HG03025 (cell line): ENCODE data around the gene ZNF860.

Source experiments
- ATAC-seq: cut with Tn5 transposase; IDR thresholded peaks from one replicate; pipeline ENCODE4 v1.9.1; 2021; ENCODE audit warnings: mild to moderate bottlenecking, moderate library complexity; ENCODE audit not compliant: unreplicated experiment, low FRiP score

Gene ZNF860

DNA sequence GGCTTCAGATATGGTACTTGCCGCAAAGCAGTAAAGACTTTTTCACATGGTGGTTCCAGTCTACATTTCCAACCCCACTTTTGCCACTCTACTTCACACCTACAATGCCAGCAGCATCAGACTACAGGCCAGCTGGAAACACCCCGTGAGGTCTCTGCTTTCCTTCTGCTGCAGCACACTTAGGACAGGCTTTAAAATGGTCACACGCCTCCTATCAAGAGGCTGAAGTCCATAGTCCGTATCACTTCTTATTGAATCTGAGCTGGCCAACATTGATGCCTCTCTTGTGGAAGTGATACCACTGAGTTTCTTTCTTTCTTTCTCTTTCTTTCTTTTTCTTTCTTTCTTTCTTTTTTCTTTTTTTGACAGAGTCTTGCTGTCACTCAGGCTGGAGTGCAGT lies 59.8 kb downstream of the ZNF860 start:
- ATAC-seq, result no peak
